Stimulated activated CD8-positive, alpha-beta memory T cell treated with anti-CD3 and anti-CD28 coated beads, Interleukin-4, amount 100 ng/mL, for 48 hours (primary cell): ENCODE data around the gene CSF1R.
"Not testable (repeated sequence)": the region's sequence is repeated elsewhere in the genome, so short reads cannot be mapped to it uniquely, and the experiment has no call there.

Experiments used
- DNase-seq: peaks from one replicate; pipeline ENCODE4 v3.0.0-alpha.2; 2020

CSF1R gene

DNA sequence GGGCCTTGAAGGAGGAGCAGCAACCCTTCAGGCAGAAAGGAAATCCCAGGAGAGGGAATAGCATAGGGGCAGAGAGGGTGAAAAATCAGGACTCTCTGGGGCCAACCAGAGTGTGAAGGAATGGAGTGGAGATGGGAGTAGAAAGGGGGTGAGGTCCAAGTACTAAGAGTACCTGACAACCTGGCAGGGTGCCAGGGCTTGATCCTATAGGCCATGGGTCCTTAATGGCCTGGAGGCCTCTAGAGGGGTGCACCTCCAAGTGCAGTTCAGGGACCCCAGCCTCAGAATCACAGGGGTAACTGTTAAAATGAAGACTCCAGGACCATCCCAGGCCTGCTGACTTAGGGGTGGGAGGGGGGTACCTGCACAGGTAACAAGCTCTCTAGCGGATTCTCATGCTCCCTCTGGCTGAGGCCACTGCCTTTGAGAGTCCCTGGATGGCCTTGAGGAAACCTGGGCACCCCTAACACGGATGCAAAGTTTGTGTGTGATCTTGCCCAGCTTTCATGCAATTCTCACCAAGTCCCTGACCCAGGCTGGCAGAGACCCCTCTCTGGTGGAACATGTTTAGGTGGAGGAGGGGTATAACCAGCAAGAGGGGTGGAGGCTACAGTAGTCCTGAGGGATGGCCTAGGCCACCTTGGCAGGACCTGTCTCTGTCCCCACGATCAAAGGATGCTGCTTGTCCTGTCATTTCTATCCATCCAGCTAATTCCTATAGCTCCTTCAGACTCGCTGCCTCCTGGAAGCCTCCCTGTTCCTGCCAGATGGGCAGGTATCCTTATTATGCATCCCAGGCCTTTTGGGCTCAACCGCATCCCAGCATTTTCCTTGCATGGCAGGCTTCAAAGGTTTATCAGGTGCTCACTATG is 17.6 kb upstream of the CSF1R start:
- no peak for DNase-seq

DNA sequence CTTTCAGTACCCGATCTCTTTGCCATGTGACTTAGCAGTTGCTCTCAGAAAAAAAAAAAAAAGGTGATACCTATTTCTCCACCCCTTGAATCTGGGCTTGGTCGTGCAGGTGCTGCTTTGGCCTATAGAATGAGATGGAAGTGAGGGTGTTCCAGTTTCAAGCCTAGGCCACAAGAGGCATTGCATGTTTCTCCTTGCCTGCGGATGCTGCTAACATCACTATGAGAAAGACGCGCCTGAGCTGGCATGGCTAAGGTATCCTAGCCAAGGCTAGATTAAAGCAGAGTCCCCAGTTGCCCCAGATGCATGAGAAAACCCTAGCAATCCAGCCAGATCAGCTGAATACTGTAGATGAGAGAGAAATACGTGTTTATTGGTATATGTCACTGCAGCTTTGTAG is 14.7 kb upstream of the CSF1R start:
- no peak for DNase-seq

DNA sequence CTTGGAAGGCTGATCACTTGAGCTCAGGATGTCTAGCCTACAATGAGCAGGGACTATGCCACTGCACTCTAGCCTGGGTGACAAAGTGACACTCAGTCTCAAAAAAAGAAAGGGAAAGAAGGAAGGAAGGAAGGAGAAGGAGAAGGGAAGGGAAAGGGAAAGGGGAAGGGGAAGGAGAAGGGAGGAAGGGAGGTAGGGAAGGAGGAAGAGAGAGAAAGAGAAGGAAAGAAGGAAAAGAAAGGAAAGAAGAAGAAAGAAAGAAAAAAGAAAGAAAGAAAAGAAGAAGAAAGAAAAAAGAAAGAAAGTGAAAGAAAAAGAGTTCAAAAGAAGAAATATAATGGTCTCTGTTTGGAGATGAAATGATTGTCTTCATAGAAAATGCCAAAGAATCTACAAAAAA is 10.8 kb upstream of the CSF1R start:
- no peak for DNase-seq

DNA sequence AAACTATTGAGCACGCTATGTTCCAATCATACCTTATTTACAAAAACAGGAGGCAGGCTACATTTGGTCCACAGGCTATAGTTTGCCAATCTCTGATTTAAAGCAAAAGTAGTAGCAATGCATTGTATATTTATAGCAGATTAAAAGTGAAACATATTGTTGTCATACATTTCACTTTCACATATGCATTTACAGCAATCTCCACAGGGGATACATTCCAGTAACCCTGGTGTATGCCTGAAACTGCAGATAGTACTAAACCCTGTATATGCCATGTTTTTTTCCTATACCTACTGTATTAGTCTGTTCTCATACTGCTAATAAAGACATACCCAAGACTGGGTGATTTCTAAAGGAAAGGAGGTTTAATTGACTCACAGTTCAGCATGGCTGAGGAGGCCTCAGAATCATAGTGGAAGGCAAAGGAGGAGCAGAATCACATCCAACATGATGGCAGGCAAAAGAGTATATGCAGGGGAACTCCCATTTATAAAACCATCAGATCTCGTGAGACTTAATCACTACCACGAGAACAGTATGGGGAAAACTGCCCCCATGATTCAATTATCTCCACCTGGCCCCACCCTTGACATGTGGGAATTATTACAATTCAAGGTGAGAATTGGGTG is 5.9 kb upstream of the CSF1R start:
- DNase-seq, result no peak

DNA sequence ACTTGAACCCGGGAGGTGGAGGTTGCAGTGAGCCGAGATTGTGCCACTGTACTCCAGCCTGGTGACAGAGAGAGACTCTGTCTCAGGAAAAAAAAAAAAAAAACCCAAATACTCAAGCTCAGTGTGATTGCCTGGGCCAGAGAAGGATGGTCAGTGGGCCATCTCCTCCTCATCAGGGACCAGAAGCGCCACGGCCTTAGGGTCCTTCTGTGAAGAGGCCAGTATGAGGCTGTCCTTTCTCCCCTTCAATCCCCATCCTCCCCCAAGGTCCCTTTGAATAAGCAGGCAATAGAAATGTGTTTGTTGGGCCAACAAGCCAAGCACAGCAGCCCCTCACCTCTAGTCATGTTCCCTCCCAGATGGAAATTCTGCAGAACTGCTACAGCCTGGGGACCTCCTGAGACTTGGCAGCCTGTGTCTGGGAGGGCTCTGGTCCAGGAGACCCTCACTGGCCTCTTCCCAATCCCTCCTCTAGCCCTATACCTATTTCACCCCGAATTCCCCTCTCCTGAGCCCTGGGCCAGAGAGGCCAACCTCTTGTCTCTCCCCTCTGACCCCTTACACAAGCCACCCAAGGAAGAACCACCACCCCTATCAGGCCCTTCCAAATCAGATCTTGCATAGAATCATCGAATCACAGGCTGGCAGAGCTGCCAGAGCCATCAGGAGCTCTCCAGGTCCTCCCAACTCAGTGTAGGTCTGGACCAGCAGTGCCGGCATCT is 1.0 kb downstream of the CSF1R start:
- DNase-seq, result no peak

DNA sequence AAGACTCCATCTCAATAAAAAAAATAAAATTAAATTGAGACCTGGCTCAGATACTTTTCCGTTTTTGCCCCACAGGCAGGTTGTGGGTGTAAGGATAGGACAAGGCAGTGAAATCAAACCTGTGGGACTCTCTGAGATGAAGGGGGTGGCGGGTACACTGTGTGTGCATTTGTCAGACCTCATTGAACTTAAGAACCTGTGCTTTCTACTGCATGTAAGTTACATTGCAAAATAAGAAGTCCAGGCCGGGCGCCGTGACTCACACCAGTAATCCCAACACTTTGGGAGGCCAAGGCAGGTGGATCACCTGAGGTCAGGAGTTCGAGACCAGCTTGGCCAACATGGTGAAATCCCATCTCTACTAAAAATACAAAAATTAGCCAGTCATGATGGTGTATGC is 1.6 kb downstream of the CSF1R start:
- DNase-seq, result not testable (repeated sequence)

DNA sequence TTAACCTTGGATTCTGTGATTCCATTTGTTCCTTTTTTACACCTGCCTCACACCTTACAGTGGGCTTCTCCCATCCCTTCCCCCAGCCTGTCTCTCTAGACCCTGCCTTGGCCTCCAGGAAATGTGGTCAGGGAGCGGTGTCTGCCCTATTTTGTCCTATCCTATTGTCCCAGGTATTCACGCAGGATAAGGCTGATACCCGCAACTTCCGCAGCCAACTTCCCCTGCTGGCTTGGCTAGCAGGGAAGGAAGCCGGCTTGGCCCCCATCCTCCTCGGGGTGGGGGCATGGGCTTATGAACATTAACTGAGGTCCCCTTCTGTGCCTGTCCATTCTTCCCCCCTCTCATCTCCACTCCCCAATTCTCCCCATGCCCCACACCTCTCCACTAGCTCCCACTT is 3.5 kb downstream of the CSF1R start:
- DNase-seq, result no peak

DNA sequence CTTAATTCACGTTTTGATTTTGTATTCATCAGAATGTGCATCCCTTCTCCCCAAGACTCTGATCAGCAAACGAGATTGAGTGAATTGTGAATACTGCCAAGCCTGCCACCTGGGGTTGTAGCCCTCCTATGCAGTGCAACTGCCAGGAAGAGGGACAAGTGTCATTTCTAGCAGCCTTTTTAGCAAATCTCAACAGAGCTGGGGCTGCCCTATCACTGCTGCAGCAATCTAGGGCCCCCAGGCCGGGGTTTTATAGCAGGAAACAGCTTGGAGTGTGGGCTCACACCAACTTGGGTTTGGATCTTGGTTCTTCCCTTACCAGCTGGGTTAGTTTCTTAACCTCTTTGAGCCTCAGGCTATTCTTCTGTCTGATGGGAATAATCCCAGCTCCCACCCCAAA is 4.0 kb downstream of the CSF1R start:
- DNase-seq, result no peak

DNA sequence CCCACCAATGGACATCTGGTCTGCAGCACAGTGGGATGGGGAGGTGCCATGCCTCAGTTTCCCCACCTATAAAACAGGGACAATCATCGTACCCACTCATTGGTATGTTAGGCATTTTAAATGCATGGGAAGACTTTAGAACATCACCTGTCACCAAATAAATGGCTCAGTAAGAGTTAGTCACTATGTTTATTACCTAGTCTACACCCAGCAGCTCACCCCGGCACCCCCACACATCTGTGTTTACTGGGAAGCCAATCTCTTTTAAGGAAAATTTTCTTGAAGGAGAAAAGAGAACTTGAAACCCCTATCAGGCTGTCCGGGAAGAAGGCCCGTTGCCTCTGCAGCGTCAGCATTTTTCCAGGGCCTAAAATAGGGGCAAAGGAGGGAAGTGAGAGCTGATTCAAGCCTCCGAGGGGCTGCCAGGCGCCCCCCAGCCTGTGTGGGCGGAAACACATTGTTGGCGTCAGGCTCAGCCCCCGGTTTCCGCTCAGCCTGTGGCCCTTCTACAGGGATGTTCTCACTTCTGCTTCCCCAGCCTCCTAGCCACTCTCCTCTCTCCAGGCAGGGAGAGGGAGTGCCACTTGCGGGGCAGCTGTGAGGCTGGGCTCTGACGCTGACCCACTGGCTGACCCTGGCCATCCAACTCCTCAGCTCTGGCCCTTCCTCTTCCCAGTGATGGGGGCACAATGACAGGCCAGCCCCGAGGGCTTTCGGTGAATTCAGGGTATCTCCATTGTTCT is 4.6 kb downstream of the CSF1R start:
- DNase-seq, result no peak

DNA sequence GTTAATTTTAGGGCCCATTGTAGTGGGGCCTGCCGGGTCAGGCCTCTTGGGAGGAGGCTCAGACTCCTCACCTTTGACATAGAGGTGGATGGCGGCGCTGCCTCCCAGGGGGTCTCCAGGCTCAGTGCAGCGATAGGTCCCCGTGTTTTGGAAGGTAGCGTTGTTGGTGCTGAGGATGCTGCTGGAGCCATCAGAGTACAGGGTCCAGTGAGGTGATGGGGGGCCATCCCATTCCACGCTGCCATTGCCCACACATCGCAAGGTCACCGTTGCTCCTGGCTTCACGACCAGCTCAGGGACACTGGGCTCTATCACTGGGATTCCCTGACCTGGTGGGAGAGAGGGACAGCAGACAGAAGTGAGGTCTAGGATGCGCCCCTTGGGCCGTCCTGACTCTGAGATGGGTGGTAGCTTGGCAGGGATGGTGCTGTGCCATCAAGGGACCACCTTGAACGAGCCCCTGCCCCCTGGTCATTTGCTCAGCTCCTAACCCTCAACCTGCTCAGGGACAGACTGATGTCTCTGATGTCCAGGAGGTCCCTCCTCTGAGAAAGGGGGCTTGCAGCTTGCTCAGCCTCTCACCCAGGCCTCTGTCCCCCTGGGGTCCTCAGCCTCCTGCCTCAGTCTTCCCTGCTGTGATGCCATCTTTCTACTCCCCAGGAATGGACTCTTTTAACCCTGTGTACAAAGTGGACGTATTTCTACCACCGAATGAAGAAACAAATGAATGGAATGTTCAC is 5.5 kb downstream of the CSF1R start:
- DNase-seq, result no peak

DNA sequence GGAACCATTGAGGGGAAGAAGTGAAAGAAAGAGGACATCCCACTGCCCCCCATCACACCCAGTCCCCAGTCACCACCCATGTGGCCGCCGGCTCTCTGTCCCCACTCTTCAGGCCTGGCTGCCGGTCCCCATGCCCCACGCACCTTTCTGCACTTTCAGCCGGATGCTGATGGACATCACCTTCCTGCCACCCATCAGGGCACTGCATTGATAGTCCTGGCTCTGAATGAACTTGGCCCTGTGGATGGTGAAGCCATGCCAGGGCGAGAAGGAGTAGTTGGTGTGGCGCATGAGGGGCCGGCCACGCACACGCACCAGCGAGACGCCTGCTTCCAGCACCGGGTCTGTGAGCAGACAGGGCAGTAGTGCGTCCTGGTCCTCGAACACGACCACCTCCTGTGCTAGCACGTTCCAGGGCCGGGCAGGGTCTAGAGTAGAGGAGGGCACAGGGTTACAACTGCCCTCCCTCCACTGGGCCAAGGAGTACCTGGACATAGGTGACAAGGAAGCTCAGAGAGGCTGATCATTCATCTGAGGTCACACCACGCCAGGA is 6.4 kb downstream of the CSF1R start:
- no peak for DNase-seq

DNA sequence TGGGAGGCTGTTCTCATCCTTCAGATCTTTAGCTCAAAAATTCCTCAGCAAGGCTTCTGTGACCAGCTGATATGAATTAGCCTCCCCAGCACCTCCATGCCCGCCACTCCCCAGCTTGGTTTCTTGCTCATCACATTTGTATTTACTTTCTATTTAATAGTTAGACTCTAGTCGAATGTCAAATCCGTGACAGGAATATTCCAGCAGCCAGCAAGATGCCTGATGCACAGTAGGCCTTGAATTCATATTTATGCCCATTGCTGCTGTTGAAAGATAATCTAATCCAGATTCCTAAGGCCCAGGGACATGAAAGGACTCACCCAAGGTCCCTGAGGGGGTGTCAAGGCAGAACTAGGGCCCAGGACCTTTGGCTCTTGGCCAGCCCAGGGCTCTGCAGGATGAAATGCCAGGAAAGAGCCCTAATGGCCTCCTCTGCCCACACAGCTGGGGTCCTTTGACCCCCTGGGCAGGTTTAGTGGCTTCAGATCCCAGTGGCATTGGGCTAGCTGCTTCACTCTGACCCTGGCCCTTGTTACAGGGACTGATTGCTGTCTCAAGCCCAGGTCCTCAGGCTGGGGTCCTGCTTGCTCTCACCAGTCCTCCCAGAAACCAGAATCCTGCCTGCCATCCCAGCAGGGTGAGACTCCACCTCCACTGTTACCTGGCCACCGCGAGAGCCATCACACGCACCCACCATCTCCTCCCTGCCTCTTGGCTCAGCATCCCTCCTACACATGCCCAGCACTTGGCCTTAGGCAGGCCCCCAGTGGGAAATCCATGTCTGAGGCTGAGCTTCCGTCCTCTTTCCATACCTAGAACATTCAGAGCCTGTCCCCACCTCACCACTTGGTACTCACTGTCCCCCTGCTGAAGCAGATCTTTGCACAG is 7.3 kb downstream of the CSF1R start:
- DNase-seq, result no peak

DNA sequence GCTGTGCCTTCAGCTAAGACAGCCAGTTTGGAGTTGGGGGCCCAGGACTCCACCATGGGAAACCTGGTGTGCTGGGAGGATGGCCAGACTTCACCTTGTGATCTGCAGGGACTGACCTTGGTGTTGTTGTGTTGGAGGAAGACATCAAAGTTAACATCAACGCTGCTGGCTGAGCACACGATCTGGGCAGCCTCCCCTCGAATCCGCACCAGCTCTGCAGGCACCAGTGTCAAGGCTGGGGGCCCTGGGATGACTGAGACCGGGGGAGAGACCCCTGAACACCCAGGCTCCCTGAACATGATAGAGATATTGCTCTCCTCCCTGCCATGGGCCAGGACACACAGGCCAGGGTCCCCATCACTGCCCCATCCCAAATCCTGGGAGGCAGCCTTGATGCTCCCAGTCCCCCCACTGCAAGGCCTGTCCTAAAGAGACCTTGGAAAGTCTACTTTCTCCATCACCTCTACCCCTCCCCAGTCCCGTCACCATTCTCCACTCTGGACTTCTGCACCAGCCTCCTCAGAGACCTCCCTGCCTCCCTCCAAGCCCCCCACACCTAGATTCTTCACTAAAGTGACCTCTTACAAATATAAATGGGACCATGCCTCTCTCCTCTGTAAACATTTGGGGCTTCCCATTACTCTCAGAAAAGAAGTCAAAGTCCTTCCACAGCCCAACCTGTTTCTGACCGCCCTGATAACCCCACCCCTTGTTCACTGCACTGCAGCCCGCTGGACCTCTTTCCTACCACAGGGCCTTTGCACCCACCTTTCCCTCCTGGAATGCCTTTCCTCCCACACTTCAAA is 8.2 kb downstream of the CSF1R start:
- no peak for DNase-seq

DNA sequence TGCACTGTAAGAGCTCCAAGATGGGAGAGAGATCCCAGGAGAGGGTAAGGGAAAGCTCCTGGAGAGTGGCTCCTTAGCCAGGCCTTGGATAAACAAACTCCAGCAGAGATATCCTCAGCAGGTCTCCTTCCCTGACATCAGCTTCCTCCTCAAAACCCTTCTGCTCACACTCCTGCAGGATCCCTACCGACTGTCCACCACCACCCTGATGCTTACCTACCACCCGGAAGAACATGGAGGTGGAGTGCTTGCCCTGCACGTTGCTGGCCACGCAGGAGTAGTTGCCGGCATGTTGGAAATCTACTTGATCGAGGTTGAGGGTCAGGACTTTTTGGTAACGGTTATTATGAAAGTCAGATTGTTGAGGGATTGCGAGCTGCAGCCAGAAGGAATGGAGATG is 9.3 kb downstream of the CSF1R start:
- no peak for DNase-seq

DNA sequence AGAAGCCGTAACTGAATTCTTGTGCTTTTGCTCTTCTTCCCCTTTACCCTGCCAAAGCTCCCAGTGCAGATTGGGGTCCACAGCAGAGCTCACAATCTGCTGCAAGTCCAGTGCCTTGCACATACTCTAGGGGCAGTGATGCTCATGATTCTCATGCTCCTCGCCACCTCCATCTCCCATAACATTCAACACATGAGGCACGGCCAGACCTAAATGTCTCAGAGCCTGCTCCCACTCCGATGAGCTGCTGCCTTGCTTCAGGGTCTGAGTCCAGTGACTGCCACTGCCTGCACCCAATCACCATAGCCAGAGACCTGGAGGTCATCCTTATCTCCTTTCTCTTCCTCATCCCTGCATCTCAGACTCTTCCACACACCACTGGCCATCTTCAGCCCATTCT is 10.5 kb downstream of the CSF1R start:
- DNase-seq, result no peak

DNA sequence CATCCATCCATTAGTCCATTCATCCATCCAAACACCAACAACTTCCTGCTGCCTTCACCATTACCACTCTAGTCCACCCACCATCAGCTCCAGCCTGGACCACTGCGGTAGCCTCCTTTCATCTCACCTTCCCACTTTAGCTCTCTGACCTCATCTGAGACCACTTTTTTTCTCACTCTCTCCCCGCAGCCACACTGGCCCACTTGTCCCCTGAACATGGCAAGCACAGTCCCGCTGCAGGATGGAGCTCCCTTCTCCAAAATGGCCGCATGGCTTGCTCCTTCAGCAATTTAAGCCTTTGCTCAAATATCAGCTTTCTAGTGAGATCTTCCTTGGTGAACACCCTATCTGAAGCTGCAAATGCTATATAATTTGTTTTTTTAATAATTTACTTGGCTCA is 11.1 kb downstream of the CSF1R start:
- peak; percentile 11 for DNase-seq

DNA sequence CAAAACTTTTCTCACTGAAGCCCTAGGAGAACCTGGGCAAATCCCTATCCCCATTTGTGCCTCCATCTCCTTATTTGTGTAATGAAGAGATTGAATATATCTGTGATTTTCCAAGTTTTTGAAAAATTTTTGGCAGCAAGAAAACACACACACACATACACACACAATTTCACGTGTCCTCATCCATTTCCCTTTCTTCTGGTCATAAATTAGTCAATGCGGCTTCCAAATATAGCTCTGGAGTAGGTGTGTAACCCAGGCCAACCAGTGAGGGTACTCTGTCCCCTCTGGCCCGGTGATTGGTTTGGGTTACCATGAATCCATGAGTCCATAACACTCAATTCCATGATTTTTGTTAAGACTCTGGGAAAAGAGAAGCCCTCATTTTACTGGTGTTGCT is 12.7 kb downstream of the CSF1R start:
- DNase-seq, result peak; percentile 6

DNA sequence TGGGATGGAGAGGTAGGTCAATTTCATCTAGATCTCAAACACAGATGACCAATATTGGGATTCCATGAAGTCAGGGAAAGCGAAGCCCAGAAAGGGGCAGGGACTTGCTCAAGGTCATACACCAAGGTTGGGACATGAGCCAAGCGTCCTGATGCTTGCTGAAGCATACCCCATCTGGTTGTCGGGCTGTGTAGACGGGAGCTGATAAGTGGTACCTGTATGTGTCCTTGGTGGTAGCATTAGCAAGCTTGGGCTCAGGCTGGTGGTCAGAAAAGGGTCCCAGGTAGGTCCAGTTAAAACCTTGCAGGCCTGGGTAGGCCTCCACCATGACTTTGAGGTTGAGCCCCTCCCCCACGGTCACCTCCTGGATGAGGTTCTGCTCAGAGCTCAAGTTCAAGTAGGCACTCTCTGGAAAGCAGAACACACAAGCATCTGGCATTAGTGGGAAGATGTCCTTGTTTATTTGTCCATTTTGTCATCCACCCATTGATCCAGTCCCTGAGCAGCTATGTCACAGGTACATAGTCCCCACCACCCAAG is 13.2 kb downstream of the CSF1R start:
- DNase-seq, result peak; percentile 14

DNA sequence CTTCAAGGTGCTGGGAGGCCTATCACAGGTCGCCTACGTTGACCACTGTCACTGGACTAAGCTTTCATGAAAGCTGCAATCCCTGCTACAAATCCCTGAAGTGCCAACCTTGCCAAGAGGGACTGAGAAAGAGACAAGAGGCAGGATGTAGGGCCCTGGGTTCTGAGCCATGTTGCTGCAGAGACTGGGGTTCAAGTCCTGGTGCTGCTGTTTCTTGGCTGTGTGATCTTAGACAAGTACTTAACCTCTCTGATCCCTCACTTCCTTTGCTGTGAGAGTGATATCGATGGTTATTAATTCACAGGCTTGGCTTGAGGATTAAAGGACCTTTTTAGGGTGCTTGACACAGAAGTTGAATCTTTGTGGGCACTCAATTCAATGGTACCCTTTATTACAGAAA is 15.5 kb downstream of the CSF1R start:
- DNase-seq, result no peak
